HG03025 (cell line): ENCODE data around the gene PDPK1.
"Not testable (repeated sequence)": the region's sequence is repeated elsewhere in the genome, so short reads cannot be mapped to it uniquely, and the experiment has no call there.

Experiments
- ATAC-seq: cut with Tn5 transposase; IDR thresholded peaks from one replicate; pipeline ENCODE4 v1.9.1; 2021; ENCODE audit warnings: mild to moderate bottlenecking, moderate library complexity; ENCODE audit not compliant: unreplicated experiment, low FRiP score

PDPK1 gene

DNA sequence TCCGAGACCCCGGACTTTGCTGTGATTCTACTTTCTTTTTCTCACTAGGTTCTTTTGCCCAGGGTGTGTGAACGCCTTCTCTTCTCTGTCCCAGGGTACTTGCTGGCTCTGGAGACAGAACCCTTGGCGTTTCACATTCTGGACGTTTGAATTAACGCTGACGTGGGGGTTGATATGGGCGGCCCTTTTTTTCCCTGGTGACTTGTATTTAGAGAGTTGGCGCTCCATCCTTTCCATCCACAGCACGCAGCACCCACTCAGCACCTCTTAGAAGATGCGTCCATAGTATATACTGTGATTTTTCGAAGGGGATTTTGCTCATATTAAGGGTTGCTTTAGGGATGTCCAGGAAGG is 66.2 kb downstream of the PDPK1 start:
- ATAC-seq, result not testable (repeated sequence)

- ATAC-seq, result not testable (repeated sequence)
These were observed 69.0 kb downstream of the PDPK1 start for GRCh38 chr16:2606820-2607219.

DNA sequence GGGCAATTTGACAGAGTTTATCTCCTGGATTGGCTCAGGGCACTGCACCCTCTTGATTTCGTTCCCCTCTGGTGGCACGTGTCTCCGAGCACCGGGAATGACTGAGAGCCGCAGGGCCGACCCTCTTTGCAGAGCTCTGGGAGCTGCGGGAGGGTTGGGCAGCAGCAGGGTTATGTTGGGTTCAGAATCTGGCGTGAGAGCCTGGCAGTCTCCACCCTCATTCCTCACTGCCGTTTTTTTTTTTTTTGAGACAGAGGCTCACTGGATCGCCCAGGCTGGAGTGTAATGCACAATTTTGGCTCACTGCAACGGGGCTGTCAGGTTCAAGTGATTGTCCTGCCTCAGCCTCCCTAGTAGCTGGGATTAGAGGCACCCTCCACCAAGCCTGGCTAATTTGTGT is 71.5 kb downstream of the PDPK1 start:
- ATAC-seq, result not testable (repeated sequence)

GRCh38 chr16:2609827-2610470 is 72.1 kb downstream of the PDPK1 start:
- ATAC-seq, result no peak

GRCh38 chr16:2610781-2611498 is 73.1 kb downstream of the PDPK1 start:
- no peak for ATAC-seq

- ATAC-seq, result no peak
These were observed 73.7 kb downstream of the PDPK1 start for GRCh38 chr16:2611499-2611862.

DNA sequence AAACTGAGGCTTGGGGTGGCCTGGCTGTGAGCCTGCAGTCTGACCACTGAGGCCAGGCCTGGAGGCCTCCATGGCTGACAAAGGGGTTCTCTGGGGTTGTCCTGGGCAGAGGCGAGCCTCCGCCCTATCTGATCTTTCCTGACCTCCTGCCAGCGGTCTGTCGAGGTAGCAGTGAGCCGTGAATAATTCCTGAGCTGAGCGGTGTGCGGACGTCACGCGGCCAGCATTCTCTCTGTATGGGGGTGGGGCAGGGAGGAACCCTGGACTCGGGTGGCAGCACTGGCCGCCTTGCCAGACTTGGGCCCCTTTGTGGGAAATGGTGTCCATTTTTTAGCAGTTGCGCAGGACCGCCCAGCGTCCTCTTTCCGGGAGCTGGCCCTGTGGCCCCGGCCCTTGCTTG is 74.1 kb downstream of the PDPK1 start:
- ATAC-seq, result not testable (repeated sequence)

GRCh38 chr16:2613251-2613650 is 75.4 kb downstream of the PDPK1 start:
- ATAC-seq, result not testable (repeated sequence)

DNA sequence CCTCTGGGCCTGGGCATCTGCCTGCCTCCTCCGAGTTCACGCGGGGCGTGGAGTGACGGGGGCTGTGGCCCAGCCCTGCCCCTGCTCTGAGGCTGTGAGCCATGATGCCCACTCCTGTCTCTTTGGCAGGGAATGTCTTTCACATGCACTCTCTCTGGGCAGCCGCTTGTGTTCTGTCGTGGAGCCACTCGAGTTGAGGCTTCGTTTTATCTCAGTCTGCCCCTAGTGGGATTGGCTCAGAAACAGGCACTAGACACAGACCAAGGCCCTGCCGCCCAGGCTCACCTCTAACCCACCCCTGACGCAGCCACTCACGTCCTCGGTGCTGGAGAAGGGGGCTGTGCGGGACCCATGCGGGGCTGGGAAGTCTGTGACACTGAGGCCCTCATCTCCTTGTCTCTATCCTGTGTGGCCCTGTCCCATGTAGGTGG is 77.0 kb downstream of the PDPK1 start:
- no peak for ATAC-seq

DNA sequence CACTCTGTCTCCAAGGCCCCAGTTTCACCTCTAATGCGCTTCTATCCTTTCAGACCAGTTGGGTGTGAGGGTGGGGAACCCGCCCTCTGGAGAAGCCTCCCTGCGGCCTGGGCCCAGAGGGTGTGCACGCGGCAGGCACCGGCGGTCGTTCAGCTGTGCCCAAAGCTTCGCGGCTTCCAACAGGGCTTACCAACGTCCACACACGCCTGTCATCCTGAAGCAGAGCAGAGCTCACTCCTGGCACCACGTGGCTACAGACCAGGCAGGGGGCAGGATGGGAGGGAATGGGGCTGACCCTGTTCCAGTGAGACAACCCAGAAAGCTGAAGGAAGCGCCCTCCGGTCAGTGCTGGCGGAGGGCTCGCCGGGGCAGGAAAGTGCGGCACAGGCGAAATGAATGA is 81.1 kb downstream of the PDPK1 start:
- ATAC-seq, result not testable (repeated sequence)

DNA sequence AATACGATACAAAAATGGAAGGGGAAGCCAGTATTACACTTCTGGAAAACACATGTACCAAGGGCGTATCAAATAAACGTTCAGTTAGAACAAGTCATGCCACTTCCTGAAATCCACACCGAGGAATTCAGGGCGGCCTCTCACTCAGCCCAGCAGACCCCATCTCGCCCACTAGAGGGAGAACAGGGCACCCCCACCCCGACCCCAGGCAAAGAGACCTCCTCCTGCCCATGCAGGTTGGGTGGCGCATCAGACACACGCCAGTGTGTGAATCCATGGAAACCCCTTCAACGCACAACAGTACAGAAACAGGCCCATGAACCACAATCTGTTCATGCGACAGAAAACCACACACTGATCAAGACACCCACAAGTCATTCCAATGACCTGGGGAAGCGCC is 81.8 kb downstream of the PDPK1 start:
- not testable (repeated sequence) for ATAC-seq

DNA sequence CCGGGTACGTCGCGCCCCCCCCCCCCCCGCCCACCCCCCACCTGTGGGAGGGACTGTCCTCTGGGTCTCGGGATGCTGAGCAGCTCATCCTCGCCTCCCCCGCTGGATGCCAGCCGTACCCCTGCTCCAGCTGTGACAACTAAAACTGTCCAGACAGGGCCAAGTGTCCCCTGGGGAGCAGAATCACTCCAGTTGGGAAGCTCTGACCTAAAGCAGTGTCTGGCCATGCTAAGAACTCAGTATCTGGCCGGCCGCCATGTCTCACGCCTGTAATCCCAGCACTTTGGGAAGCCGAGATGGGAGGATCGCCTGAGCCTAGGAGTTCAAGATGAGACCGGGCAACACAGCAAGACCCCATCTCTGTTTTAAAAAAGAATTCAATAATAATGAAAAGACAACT is 83.0 kb downstream of the PDPK1 start:
- ATAC-seq, result not testable (repeated sequence)

DNA sequence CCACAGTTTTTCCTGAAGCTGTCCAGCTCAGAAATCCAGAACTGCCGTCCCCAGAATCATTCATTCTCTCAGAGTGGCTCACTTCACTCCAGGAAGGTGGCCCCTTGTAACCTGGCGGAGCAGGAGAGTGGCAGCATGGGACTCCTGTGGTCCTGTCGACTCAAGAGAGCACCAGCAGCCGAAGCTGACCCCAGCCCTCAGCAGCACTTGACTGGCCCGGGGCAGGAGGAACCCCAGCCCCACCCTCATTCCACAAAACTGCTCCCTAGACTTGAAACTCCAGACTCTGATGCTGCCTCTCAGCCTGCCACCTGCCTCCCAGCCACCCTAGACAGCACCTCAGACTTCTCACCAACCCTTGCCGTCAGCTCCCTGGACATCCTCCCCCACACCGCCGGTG is 83.6 kb downstream of the PDPK1 start:
- ATAC-seq, result not testable (repeated sequence)

- not testable (repeated sequence) for ATAC-seq
These were observed 89.3 kb downstream of the PDPK1 start for GRCh38 chr16:2627075-2627474.

- ATAC-seq, result not testable (repeated sequence)
These were observed 93.4 kb downstream of the PDPK1 start for GRCh38 chr16:2631203-2631602.

DNA sequence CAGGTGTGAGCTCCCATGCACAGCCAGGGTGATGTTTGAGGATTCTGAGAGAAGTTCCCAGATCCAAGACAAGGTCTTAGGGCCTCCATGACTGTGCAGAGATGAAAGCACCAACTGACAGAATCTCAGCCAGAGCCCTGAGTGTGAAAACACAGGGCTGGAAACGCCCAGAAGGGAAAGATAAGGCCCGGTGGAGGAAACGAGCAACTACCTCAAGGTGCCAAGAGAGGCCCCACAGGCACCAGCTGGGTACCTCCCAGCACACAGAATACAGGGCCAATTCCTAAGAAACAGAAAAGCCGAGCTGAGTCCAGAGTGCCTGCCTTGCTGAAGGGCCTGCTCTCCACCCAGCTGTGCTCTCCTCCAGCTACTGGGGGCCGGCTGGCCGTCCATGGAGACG is 94.5 kb downstream of the PDPK1 start:
- not testable (repeated sequence) for ATAC-seq

DNA sequence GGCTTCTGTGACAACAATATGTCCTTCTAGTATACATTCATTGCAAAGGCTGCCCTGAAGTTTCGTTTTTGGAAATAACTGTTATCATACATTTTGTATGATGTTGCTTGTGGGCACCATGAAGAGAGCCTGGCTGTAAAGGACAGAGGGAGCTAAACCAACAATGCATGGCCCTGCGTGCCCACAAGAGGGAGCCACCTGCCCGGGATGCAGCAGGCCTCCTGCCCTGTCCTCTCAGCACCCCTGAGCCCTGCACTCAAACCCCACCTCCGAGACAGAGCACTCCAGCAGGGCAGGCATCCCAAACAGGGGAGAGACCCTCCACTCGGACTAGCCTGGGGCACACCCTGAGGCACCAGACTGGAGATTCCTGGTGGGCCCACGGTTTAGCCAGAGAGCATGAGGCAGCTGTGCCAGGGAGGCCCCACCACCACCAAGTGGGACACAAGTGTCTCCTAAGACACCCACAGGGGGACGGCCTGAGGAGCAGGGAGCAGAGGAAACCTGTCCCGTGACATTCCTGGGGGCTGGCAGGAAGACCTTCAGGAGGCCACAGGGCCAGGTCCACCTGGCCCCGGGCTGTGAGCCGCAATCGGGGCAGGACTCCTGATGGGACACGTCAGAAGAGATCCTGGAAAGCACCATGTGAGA is 101.4 kb downstream of the PDPK1 start:
- not testable (repeated sequence) for ATAC-seq

DNA sequence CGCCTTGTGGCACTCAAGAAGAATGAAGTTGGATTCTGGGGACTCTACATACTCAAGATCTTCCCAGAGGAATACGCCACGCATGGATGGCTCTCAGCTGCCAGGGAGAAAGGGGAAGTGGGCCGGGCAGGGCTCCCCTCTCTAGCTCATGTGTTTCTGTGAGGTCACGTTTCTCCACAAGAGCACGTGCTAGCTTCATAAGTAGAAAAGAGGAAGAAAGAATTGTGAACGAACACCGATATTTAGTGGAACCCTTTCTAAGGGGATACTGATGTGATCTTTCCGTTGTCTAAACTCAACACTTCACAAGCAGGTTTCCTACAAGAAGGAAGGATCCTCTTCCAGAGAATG is 101.9 kb downstream of the PDPK1 start:
- ATAC-seq, result not testable (repeated sequence)

DNA sequence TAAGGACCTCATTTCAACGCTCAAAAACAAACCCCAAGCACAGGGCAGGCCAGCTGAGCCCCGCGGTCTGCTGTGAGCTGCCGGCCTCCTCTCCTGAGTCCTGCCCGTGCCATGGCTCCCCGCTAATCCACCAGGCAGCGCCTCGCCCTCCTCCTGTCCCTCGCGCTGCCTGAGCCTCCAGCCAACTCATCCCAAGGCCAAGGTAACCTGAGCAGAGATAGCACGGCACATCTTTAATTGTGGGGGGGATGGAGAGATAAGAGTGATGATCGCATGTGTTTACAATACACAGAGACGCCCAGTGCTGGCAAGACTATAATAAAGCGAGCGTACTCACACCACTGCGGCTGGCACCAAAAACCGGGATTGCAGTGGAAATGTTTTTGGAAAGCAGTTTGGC is 104.7 kb downstream of the PDPK1 start:
- not testable (repeated sequence) for ATAC-seq

DNA sequence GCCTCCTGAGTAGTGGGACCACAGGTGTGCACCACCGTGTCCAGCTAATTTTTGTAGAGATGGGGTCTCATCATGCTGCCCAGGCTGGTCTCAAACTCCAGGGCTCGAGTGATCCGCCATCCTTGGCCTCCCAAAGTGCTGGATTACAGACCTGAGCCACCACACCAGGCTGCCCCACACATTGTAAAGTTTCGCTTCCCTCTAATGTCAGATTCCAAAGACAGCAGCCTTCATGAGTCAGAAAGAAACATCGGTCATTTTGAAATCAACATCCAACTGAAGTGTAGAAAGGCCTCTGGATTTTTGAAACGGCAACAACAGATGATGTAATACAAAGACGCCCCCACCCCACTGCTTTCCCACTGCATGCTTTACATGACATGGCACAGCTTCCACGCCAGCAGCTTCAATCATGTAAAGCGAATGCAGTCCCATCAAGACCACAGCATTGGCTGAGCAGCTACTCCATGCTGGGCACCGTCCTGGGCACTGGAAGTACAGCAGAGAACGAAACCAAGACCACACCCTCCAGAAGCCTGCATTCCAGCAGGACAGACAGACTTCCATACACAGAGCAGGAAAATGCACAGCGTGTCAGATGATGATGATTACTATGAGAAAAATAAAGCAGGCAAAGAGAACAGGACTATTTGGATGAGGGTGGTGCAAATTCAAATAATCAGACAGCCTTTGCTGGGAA is 107.1 kb downstream of the PDPK1 start:
- not testable (repeated sequence) for ATAC-seq

DNA sequence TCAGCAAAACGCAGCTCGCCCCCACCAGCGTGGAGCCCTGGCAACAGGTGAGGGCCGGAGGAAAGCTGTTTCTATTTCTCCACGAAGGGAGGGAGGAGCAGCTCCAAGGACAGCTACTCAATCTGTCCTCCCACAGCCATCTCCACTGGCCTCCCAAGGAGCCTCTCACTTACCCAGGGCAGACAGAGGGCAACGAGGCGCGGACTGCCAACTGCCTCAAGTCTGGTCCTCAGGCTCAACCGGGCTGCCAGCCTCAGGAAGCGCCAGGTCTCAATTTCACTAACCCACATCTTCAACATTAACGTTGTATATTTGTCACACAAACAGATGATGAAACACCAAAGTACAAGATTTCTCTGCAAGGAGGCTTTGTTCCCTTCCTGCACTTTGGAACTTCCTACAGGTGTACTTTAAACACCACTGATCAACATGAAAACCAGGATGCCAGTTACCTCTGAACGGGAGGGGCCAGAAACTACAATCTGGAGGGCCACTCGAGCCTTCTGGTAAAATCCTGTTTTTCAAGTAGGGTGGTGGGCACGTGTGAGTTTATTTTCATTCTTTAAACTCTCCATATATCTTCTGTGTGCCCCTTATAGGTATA is 113.5 kb downstream of the PDPK1 start:
- not testable (repeated sequence) for ATAC-seq
